H1 (cell line): Measurements from ENCODE around the gene FBXO11. TPM values are rescaled to one million over a fixed set of nuclear protein-coding genes. Genes with fewer than 3 reads are reported as not detected.

ENCODE experiments used
- CTCF ChIA-PET: fragments of 300-600 bp; sonication (Branson Sonifier 250); formaldehyde crosslinking; loops from one replicate; lab custom pipeline; 2021; ENCODE audit not compliant: partially characterized antibody; lab: Charles Lee
- POLR2A ChIA-PET: fragments of 300-600 bp; sonication (Branson Sonifier 250); formaldehyde crosslinking; loops from one replicate; lab custom pipeline; 2021; ENCODE audit warnings: inconsistent platforms; ENCODE audit not compliant: partially characterized antibody; lab: Charles Lee
- DNase-seq, 2 experiments: peaks; one replicate each; pipeline versions ENCODE4 v3.0.0 to v3.0.0-alpha.2; 2010 to 2022; ENCODE audit warnings: low spot score in 2 of 2, low read depth in 1 of 2, mixed read lengths in 1 of 2
- FAIRE-seq: peaks from 2 replicates; lab custom pipeline; 2011; peaks lifted over from hg19 to GRCh38; lab: Jason Lieb, UNC
- H2AFZ ChIP-seq: 2 replicates; pipeline ENCODE4 v1.8.1; 2012; ENCODE audit warnings: low read length, inconsistent platforms
- H2AK5ac ChIP-seq: 2 replicates; pipeline ENCODE4 v1.6.1; 2013; ENCODE audit warnings: low read depth, low read length
- H2BK120ac ChIP-seq: replicated peaks from 2 replicates; pipeline ENCODE3; 2013; ENCODE audit warnings: low read depth, low read length, inconsistent platforms
- H2BK12ac ChIP-seq: 2 replicates; pipeline ENCODE4 v1.6.1; 2013; ENCODE audit warnings: low read depth, low read length
- H2BK15ac ChIP-seq: 2 replicates; pipeline ENCODE4 v1.6.1; 2013; ENCODE audit warnings: low read length
- H2BK20ac ChIP-seq: 2 replicates; pipeline ENCODE4 v1.6.1; 2013; ENCODE audit warnings: low read length
- H2BK5ac ChIP-seq: 2 replicates; pipeline ENCODE4 v1.6.1; 2013; ENCODE audit warnings: low read depth, low read length
- H3K14ac ChIP-seq: 2 replicates; pipeline ENCODE4 v1.6.1; 2013; ENCODE audit warnings: inconsistent platforms; ENCODE audit not compliant: insufficient read length
- H3K18ac ChIP-seq: 2 replicates; pipeline ENCODE4 v1.6.1; 2013; ENCODE audit warnings: low read length; ENCODE audit errors: extremely low read depth
- H3K23ac ChIP-seq: 2 replicates; pipeline ENCODE4 v1.6.1; 2013; ENCODE audit warnings: inconsistent platforms; ENCODE audit not compliant: insufficient read length
- H3K23me2 ChIP-seq: 2 replicates; pipeline ENCODE4 v1.6.1; 2013; ENCODE audit warnings: low read depth, low read length
- H3K27ac ChIP-seq: 2 replicates; pipeline ENCODE4 v1.6.1; 2011; ENCODE audit warnings: low read depth, low read length, inconsistent platforms
- H3K27me3 ChIP-seq, 4 experiments: replicated peaks in 1 of 4; 1 replicate in 1 of 4; 2 replicates in 3 of 4; pipeline versions ENCODE4 v1.6.1 to v1.8.1; 2011 to 2013; ENCODE audit warnings: low read length in 3 of 4, mild to moderate bottlenecking in 3 of 4, inconsistent platforms in 2 of 4, mixed read lengths in 2 of 4, moderate library complexity in 1 of 4; ENCODE audit not compliant: control insufficient read depth in 3 of 4, insufficient read depth in 3 of 4; ENCODE audit errors: extremely low read depth in 1 of 4
- H3K36me3 ChIP-seq, 4 experiments: 2 replicates each; pipeline versions ENCODE4 v1.6.1 to v1.8.1; 2011 to 2013; ENCODE audit warnings: mild to moderate bottlenecking in 4 of 4, low read length in 3 of 4, moderate library complexity in 2 of 4, control low read depth in 1 of 4, inconsistent platforms in 1 of 4; ENCODE audit not compliant: insufficient read depth in 4 of 4, control insufficient read depth in 2 of 4
- H3K4ac ChIP-seq: replicated peaks from 2 replicates; pipeline ENCODE3; 2013; ENCODE audit warnings: low read length, low read depth, mixed read lengths, inconsistent platforms; ENCODE audit not compliant: insufficient read length
- H3K4me1 ChIP-seq, 4 experiments: replicated peaks in 1 of 4; 1 replicate in 1 of 4; 2 replicates in 3 of 4; pipeline versions ENCODE4 v1.6.1 to v1.8.1; 2011 to 2013; ENCODE audit warnings: low read length in 3 of 4, inconsistent platforms in 2 of 4, mixed read lengths in 1 of 4; ENCODE audit not compliant: insufficient read depth in 4 of 4, control insufficient read depth in 3 of 4
- H3K4me2 ChIP-seq, 2 experiments: 2 replicates each; pipeline versions ENCODE4 v1.6.1 to v1.8.1; 2011 to 2013; ENCODE audit warnings: low read depth in 2 of 2, low read length in 2 of 2, control low read depth in 1 of 2, inconsistent platforms in 1 of 2, mild to moderate bottlenecking in 1 of 2; ENCODE audit not compliant: insufficient read depth in 1 of 2
- H3K4me3 ChIP-seq, 4 experiments: fragments of 200-600, 300-600 bp in 1 of 4; sonication (generic), shearing (Covaris generic), sonication (Bioruptor Twin) in 1 of 4; 2 replicates each; pipeline versions ENCODE4 v1.5.1 to v1.8.1; 2011 to 2016; ENCODE audit warnings: low read length in 4 of 4, low read depth in 3 of 4, control low read depth in 2 of 4, inconsistent platforms in 2 of 4, mild to moderate bottlenecking in 2 of 4, mixed read lengths in 1 of 4, moderate library complexity in 1 of 4; ENCODE audit not compliant: insufficient read depth in 2 of 4; ENCODE audit errors: extremely low read depth in 1 of 4
- H3K56ac ChIP-seq: replicated peaks from 2 replicates; pipeline ENCODE3; 2013; ENCODE audit warnings: low read depth, mild to moderate bottlenecking, mixed read lengths, low read length, inconsistent platforms; ENCODE audit not compliant: insufficient read length
- H3K79me1 ChIP-seq: 2 replicates; pipeline ENCODE4 v1.6.1; 2013; ENCODE audit warnings: low read depth, low read length, control low read depth
- H3K79me2 ChIP-seq, 2 experiments: 2 replicates each; pipeline versions ENCODE4 v1.6.1 to v1.8.1; 2012 to 2013; ENCODE audit warnings: low read length in 2 of 2, mild to moderate bottlenecking in 2 of 2, inconsistent platforms in 1 of 2; ENCODE audit not compliant: insufficient read depth in 2 of 2, control insufficient read depth in 1 of 2
- H3K9ac ChIP-seq, 4 experiments: replicated peaks in 1 of 4; 1 replicate in 1 of 4; 2 replicates in 3 of 4; pipeline versions ENCODE4 v1.6.1 to v1.8.1; 2011 to 2013; ENCODE audit warnings: low read depth in 3 of 4, low read length in 3 of 4, control low read depth in 2 of 4, mild to moderate bottlenecking in 2 of 4, moderate library complexity in 2 of 4, inconsistent platforms in 1 of 4; ENCODE audit errors: extremely low read depth in 1 of 4
- H3K9me3 ChIP-seq, 2 experiments: 2 replicates each; pipeline versions ENCODE4 v1.6.1 to v1.8.1; 2012 to 2013; ENCODE audit warnings: mild to moderate bottlenecking in 2 of 2, moderate library complexity in 2 of 2, control low read depth in 1 of 2, inconsistent platforms in 1 of 2, low read depth in 1 of 2, low read length in 1 of 2, mixed read lengths in 1 of 2; ENCODE audit not compliant: insufficient read depth in 2 of 2
- H4K20me1 ChIP-seq, 2 experiments: replicated peaks in 1 of 2; 2 replicates each; pipeline versions ENCODE3 to v1.8.1; 2011 to 2013; ENCODE audit warnings: inconsistent platforms in 2 of 2, low read length in 2 of 2, mild to moderate bottlenecking in 1 of 2; ENCODE audit not compliant: insufficient read depth in 2 of 2, control insufficient read depth in 1 of 2
- H4K5ac ChIP-seq: 2 replicates; pipeline ENCODE4 v1.6.1; 2013; ENCODE audit warnings: low read length, low read depth, mixed read lengths, inconsistent platforms; ENCODE audit not compliant: insufficient read length
- H4K8ac ChIP-seq: 2 replicates; pipeline ENCODE4 v1.8.0; 2013; ENCODE audit warnings: mild to moderate bottlenecking, moderate library complexity, low read length, inconsistent platforms; ENCODE audit not compliant: insufficient read depth; ENCODE audit errors: extremely low read depth
- H4K91ac ChIP-seq: replicated peaks from 2 replicates; pipeline ENCODE3; 2013; ENCODE audit warnings: low read length, mixed read lengths, inconsistent platforms; ENCODE audit not compliant: insufficient read length
- RXRA ChIP-seq: IDR thresholded peaks from 2 replicates; pipeline ENCODE4 v1.6.1; 2011; ENCODE audit warnings: low read depth, mild to moderate bottlenecking, low read length, moderate library complexity; ENCODE audit not compliant: insufficient read depth
- SIN3A ChIP-seq, 2 experiments: IDR thresholded peaks in 1 of 2; conservative IDR thresholded peaks in 1 of 2; 2 replicates each; pipeline ENCODE4 v1.6.1; 2011 to 2012; ENCODE audit warnings: low read length in 2 of 2, improper control_type of control experiment in 1 of 2, low read depth in 1 of 2, mild to moderate bottlenecking in 1 of 2
- SIRT6 ChIP-seq: IDR thresholded peaks from one replicate; pipeline ENCODE4 v1.7.1; 2012; ENCODE audit warnings: low read length, inconsistent platforms
- TBP ChIP-seq: IDR thresholded peaks from 2 replicates; pipeline ENCODE4 v1.6.1; 2011; ENCODE audit warnings: low read depth, low read length, improper control_type of control experiment
- YY1 ChIP-seq: IDR thresholded peaks from 2 replicates; pipeline ENCODE4 v1.6.1; 2011; ENCODE audit warnings: low read depth, mild to moderate bottlenecking, low read length
- WGBS, 2 experiments: shearing (Covaris generic) in 1 of 2; methylation state at CpG; one replicate each; pipeline versions ENCODE4 v1.1.6 to v1.1.7; 2013 to 2015; ENCODE audit warnings: low lambda C conversion rate in 2 of 2, mixed read lengths in 2 of 2, inconsistent platforms in 1 of 2, low coverage in 1 of 2, missing lambda C conversion rate in 1 of 2; ENCODE audit not compliant: insufficient replicate concordance in 2 of 2, insufficient coverage in 1 of 2, insufficient read length in 1 of 2; ENCODE audit errors: extremely low coverage in 1 of 2, missing lambda C conversion rate in 1 of 2; 5-methylcytosine and 5-hydroxymethylcytosine counted together
- polyA plus RNA-seq, 7 experiments: library from polyadenylated mRNA; depleted of rRNA in 3 of 7; stranded (reverse) in 5 of 7; unstranded in 2 of 7; fragments of >200 nt in 5 of 7; fragments of 200-250 nt in 2 of 7; gene quantifications; 1 replicate in 5 of 7; 2 replicates in 1 of 7; 4 replicates in 1 of 7; pipeline versions ENCODE4 v1.2.1 to v1.2.3, GENCODE V29; 2011 to 2013; ENCODE audit warnings: missing spikeins in 2 of 7, mixed read lengths in 2 of 7
- total RNA-seq: library from RNA; stranded (reverse); fragmentation: NEBNext Ultra II Directional; extraction: Animal tissue kit (Norgen Biotek cat#: 25700); gene quantifications from 2 replicates; pipeline ENCODE4 v1.2.1, GENCODE V29; 2021

The FBXO11 gene
- total and polyA plus RNA-seq, 2 of the 8 experiments (the other 6 are each of a cell fraction or from before 2014, with no cell fraction given): 21.7 to 57.3 TPM

GRCh38 chr2:47784352-47784851, 121.9 kb downstream of the FBXO11 start:
- peak overlapping the region in 3 of 4 experiments; percentile 48 to 76 (median 59); a peak in 6 of 7 replicates for H3K9ac ChIP-seq
- H4K5ac ChIP-seq: no peak overlapping the region
- DNase-seq (no peak), FAIRE-seq (no peak)
- no peak overlapping the region for H3K27ac ChIP-seq
- peaks cover 2% of the 10 kb centered on the region; the same call in 1 of the 2 replicates for H3K79me1 ChIP-seq
- no peak overlapping the region for H2BK5ac ChIP-seq
- peak overlapping the region; percentile 83 to 89 for H3K4me2 ChIP-seq
- no peak overlapping the region for H3K56ac ChIP-seq
- H3K27me3 ChIP-seq: no peaks in the 10 kb centered on the region
- no peak overlapping the region for H3K14ac ChIP-seq
- H2BK20ac ChIP-seq: no peak overlapping the region
- peaks cover 0 to 18% (median 0%) of the 10 kb centered on the region in 4 experiments; a peak in 3 of 8 replicates for H3K36me3 ChIP-seq
- H3K4me3 ChIP-seq: peak overlapping the region; percentile 62 to 98 (median 85)
- H4K8ac ChIP-seq: peak overlapping the region; percentile 79; the same call in 1 of the 2 replicates
- no peak overlapping the region for H3K23ac ChIP-seq
- peaks cover 9% of the 10 kb centered on the region for H3K23me2 ChIP-seq
- peaks cover 28 to 35% of the 10 kb centered on the region in 2 experiments for H4K20me1 ChIP-seq
- H2AFZ ChIP-seq: no peak overlapping the region
- H4K91ac ChIP-seq: no peak overlapping the region
- TF ChIP-seq SIRT6 (no peak), SIN3A (conservative IDR thresholded peaks at IDR 0.05 in 1 of 2, IDR thresholded peaks at IDR 0.05 in 1 of 2; ENCODE audit: low read depth in 1 of 2, low read length in 2 of 2) (peak in 1 of 2 experiments; percentile 27; a peak in 1 of 4 replicates), RXRA (no peak), YY1 (0 out of 2 replicates have a peak, but pooled peaks have one; percentile 32), TBP (no peak)
- POLR2A ChIA-PET: interaction anchor here (0.6 to 2.4 kb wide), 13 partner anchors 8 to 756 kb away, joined by 3 to 10 read pairs (median 3); no protein-coding TSS in a partner anchor
- H2BK120ac ChIP-seq: no peak overlapping the region
- H3K79me2 ChIP-seq: peaks cover 36 to 54% of the 10 kb centered on the region in 2 experiments
- no peak overlapping the region for H3K4ac ChIP-seq
- H3K4me1 ChIP-seq: peaks cover 0 to 8% (median 2%) of the 10 kb centered on the region in 4 experiments; a peak in 4 of 7 replicates
- no peaks in the 10 kb centered on the region for H3K9me3 ChIP-seq
- no peak overlapping the region for H3K18ac ChIP-seq
- no peak overlapping the region for H2BK12ac ChIP-seq
- WGBS, 2 experiments: 15% methylated on average over 28 of the region's 28 CpGs; no CpG with 5 or more reads in 1 of the 2 experiments
- no peak overlapping the region for H2AK5ac ChIP-seq
- no peak overlapping the region for H2BK15ac ChIP-seq
- CTCF ChIA-PET: interaction anchor here (1.1 to 1.4 kb wide), 2 partner anchors 17 to 23 kb away, joined by 5 to 6 read pairs; no protein-coding TSS in a partner anchor
